ENCODE measurements around the gene CD99.

- TF ChIP-seq TCF12 (IDR thresholded peaks at IDR 0.05) = no peak
- TF ChIP-seq, protein P1, sequence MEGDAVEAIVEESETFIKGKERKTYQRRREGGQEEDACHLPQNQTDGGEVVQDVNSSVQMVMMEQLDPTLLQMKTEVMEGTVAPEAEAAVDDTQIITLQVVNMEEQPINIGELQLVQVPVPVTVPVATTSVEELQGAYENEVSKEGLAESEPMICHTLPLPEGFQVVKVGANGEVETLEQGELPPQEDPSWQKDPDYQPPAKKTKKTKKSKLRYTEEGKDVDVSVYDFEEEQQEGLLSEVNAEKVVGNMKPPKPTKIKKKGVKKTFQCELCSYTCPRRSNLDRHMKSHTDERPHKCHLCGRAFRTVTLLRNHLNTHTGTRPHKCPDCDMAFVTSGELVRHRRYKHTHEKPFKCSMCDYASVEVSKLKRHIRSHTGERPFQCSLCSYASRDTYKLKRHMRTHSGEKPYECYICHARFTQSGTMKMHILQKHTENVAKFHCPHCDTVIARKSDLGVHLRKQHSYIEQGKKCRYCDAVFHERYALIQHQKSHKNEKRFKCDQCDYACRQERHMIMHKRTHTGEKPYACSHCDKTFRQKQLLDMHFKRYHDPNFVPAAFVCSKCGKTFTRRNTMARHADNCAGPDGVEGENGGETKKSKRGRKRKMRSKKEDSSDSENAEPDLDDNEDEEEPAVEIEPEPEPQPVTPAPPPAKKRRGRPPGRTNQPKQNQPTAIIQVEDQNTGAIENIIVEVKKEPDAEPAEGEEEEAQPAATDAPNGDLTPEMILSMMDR (IDR thresholded peaks at IDR 0.05) = no peak
- no peak for TF ChIP-seq MXI1 (IDR thresholded peaks at IDR 0.05; ENCODE audit: low read depth, low read length)
- no peak for TF ChIP-seq POLR2AphosphoS5 (IDR thresholded peaks at IDR 0.05; ENCODE audit: low read depth, low read length)
- TF ChIP-seq EP300 (IDR thresholded peaks at IDR 0.05; ENCODE audit: borderline replicate concordance in 1 of 2, low read depth in 1 of 2, low read length in 1 of 2) = no peak
- TF ChIP-seq, protein P2, sequence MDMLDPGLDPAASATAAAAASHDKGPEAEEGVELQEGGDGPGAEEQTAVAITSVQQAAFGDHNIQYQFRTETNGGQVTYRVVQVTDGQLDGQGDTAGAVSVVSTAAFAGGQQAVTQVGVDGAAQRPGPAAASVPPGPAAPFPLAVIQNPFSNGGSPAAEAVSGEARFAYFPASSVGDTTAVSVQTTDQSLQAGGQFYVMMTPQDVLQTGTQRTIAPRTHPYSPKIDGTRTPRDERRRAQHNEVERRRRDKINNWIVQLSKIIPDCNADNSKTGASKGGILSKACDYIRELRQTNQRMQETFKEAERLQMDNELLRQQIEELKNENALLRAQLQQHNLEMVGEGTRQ (IDR thresholded peaks at IDR 0.05; ENCODE audit: borderline replicate concordance, low read depth, low read length) = no peak
- TF ChIP-seq FOXM1 (IDR thresholded peaks at IDR 0.05; ENCODE audit: low read depth) = no peak
- TF ChIP-seq, protein P3, sequence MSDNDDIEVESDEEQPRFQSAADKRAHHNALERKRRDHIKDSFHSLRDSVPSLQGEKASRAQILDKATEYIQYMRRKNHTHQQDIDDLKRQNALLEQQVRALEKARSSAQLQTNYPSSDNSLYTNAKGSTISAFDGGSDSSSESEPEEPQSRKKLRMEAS (IDR thresholded peaks at IDR 0.05; ENCODE audit: low read depth) = no peak
- no peak for TF ChIP-seq TAF1 (IDR thresholded peaks at IDR 0.05; ENCODE audit: borderline replicate concordance, low read depth, low read length)
- TF ChIP-seq EZH2phosphoT487 (IDR thresholded peaks at IDR 0.05; ENCODE audit: borderline replicate concordance, low read depth) = no peak
- no peak for TF ChIP-seq RAD21 (IDR thresholded peaks at IDR 0.05; ENCODE audit: low read length)
- TF ChIP-seq, protein P4, sequence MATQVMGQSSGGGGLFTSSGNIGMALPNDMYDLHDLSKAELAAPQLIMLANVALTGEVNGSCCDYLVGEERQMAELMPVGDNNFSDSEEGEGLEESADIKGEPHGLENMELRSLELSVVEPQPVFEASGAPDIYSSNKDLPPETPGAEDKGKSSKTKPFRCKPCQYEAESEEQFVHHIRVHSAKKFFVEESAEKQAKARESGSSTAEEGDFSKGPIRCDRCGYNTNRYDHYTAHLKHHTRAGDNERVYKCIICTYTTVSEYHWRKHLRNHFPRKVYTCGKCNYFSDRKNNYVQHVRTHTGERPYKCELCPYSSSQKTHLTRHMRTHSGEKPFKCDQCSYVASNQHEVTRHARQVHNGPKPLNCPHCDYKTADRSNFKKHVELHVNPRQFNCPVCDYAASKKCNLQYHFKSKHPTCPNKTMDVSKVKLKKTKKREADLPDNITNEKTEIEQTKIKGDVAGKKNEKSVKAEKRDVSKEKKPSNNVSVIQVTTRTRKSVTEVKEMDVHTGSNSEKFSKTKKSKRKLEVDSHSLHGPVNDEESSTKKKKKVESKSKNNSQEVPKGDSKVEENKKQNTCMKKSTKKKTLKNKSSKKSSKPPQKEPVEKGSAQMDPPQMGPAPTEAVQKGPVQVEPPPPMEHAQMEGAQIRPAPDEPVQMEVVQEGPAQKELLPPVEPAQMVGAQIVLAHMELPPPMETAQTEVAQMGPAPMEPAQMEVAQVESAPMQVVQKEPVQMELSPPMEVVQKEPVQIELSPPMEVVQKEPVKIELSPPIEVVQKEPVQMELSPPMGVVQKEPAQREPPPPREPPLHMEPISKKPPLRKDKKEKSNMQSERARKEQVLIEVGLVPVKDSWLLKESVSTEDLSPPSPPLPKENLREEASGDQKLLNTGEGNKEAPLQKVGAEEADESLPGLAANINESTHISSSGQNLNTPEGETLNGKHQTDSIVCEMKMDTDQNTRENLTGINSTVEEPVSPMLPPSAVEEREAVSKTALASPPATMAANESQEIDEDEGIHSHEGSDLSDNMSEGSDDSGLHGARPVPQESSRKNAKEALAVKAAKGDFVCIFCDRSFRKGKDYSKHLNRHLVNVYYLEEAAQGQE (IDR thresholded peaks at IDR 0.05; ENCODE audit: low read depth, low read length) = no peak
- TF ChIP-seq RFX5 (IDR thresholded peaks at IDR 0.05; ENCODE audit: low read length) = no peak
Observed at GRCh38 chrX:2697306-2697705, 6.2 kb downstream of the CD99 start.
